GM18870 (cell line): Measurements from ENCODE around the gene CTDSP2.
"Not testable (repeated sequence)": the region's sequence is repeated elsewhere in the genome, so short reads cannot be mapped to it uniquely, and the experiment has no call there.

Source experiments
- ATAC-seq: cut with Tn5 transposase; IDR thresholded peaks from one replicate; pipeline ENCODE4 v1.9.1; 2021; ENCODE audit warnings: moderate library complexity; ENCODE audit not compliant: unreplicated experiment

Gene CTDSP2

GRCh38 chr12:57836442-57837375, 9.8 kb downstream of the CTDSP2 start:
- ATAC-seq, result peak; percentile 37

- no peak for ATAC-seq
Observed at GRCh38 chr12:57835366-57836288, 10.9 kb downstream of the CTDSP2 start.

DNA sequence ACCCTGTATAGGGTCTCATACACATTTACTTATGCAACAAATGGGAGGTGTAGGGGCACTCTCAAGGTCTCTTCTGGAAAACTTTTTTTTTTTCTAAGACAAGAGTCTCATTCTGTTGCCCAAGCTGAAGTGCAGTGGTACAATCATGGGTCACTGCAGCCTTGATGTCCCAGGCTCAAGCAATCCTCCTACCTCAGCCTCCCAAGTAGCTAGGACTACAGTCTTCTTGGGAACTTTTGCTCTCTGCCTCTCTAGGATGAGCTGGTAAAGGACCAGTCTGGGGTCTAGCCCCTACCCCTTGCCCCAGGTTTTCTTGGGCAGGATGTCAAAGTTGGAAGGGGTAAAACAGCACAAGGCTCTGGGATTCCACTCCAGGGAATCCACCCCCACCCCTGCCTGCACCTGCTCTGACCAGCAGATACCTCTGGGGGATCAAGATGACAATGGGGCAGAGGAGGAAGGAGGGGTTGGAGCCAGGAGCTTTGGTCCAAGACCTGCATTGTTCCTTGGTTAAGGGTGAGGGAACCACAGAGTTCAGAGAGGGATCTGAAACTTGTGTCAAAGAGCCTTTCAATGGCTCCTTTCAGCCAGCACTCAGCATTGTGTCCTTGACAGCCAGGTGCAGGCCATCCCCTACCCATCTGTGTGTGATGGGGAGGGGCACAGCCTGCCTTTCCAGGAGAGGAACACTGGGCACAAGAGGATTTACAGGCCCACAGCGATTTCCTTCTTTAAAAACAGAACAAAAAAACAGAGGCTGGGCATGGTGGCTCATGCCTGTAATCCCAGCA, 12.2 kb downstream of the CTDSP2 start:
- ATAC-seq, result no peak

DNA sequence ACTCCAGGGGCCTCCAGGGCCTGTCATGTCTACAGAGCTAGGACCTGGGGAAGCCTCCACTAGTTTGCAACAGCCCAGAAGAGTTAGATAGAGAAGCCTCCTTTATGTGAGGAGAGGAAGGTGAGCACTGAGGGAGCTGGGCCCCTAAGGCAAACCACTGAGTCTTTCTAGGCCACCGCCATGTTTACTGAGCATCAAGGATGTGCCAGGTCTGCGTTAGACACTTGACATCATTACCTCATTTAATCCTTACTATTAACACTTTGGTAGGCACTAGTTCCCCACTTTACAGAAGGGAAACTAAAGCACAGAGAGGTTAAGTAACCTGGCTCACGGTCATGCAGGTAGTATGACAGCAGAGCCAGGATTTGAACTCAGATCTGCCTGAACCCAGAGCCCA, 12.9 kb downstream of the CTDSP2 start:
- no peak for ATAC-seq

GRCh38 chr12:57832966-57833365, 13.6 kb downstream of the CTDSP2 start:
- no peak for ATAC-seq

DNA sequence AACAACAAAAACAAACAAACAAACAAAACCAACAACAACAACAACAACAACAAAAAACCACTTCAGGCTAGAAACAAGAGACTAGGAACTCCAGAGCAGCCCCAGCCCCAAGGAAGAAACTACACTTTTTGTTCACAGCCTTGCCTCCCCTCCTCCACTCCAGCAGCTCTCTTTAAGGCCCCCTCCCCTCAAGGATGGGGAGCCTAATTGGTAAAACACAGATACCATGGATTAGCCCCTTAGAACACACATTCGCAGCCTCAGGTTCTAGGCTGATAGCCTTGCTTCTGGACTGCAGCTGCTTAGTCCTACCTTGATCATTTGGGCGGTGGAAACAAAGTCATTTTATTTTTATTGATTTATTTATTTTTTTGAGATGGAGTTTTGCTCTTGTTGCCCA, 16.1 kb downstream of the CTDSP2 start:
- no peak for ATAC-seq

GRCh38 chr12:57829025-57829777, 17.3 kb downstream of the CTDSP2 start:
- ATAC-seq, result no peak

DNA sequence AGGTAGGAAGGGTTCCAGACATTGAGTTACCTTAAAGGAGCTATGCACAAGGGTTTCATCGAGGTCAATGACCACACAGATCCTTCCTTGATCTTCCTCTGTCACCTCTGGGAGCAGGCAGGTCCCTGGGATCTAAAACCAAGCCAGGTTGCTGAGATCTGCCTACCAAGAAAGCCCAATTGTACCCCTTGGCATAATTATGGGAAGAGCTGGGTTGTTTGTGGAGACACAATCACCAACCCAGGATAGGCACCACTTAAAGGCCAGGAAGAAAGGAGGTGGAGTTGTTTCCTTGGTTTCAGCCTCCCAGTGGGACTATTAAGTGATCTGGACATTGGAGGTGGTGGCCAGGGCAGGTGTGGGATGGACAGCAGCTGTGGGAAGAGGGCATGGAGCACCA, 19.6 kb downstream of the CTDSP2 start:
- ATAC-seq, result no peak

DNA sequence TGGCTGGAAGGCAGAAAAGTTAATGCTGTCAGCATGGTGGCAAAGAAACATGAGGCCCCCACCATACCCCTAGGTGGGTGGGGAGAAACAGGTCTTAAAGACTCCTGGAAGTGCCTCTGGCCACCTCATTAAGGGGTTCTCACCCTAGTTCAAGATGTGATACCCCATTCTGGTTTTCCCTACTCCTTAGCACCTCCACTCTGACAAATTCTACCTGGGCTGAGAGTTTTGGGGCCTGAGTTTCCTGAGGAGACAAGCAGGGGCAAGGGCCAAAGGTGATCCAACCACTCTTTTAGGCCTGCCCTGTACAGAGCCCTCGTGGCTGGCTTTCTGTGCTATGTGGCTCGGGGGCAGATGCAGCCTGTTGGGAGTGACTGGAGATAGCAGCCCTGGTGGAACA, 20.1 kb downstream of the CTDSP2 start:
- ATAC-seq, result no peak

DNA sequence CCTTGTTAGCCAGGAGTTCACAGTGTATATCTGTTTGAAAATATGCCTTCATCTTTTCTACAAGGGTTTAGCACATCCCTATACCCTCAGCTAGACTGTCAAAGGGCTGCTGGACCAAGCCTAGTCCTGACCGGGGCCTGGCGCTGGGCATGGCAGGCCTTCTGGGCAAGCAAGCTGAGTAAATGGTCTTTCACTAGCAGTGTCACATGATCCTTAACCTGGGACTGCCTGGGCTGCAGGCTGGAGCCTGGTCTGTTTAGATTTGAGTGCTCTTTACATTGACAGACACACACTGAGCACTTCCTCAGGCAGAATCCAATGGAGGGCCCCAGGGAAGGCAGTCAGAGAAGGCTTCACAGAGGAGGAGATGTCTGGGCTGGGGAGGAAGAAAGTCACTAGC, 21.1 kb downstream of the CTDSP2 start:
- ATAC-seq, result no peak

- no peak for ATAC-seq
Observed at GRCh38 chr12:57823908-57824640, 22.5 kb downstream of the CTDSP2 start.

- ATAC-seq, result no peak
Observed at GRCh38 chr12:57823131-57823907, 23.2 kb downstream of the CTDSP2 start.

DNA sequence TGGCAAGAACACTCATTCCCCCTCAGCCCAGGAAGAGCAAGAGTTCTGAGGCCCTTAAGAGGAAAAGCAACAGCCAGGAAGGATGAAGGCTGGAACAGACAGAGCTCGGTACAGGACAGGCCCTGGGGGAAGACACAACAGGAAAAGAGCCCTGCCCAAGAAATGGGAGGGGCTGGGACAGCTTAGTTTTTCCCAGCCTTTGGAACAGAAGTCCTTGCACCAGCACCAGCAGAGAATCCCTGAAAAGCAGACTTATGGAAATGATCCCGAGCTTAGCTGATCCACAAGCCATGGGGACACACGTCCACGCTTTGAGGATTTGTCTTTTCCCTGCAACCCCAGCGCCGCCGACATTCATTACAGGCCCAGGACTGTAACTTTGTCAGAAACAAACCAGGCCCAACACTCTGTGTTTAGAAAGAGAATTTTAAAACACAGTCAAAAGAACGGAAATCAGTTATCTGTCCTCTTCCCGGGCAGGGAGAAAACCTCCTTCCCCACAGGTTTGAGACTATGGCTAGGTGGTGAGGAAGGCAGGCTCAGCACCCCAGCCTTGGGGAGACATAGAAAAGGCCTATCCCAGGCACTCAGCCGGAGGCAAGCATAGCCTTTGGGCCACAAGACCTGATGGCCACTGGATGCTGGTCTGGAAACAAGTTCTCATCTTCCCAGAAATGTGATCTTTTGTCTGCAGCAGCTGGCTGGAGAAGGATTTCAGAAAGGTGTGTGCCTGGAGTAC, 24.0 kb downstream of the CTDSP2 start:
- ATAC-seq, result no peak

DNA sequence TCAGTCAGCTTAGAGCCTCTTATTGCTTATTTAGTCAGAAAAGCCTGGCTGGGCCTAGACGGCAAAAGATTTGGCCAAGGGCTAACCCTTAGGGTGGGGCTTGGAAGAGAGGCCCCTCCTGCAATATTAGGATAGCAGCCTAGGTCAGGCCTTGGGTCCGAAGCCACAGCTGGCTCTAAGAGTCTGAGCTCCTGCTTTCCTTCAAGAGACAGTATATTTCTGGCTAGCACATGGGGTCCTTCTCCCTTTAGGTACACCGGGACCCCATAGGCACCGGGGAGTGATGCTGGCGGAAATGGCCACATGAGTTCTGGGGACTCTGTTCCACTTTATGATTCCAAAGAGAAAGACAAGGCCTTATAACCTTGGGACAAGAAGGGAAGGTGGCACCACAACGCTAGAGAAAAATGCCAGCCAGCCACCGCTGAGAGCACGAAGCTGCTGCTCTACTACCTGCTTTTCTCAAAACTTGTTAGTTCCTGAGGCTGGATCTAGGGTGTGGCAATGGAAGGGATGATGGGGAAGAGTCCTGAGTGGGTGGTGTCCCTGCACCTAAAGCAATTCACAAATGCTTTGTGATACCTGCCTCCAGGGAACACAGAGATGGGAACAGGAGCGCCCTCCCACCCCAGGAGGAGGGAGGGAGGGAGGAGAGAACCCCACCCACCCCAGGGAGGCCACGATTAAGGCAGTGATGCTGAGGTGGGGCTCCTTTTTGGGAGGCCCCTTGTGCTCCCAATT, 24.9 kb downstream of the CTDSP2 start:
- ATAC-seq, result no peak

GRCh38 chr12:57821015-57821414, 25.5 kb downstream of the CTDSP2 start:
- not testable (repeated sequence) for ATAC-seq

DNA sequence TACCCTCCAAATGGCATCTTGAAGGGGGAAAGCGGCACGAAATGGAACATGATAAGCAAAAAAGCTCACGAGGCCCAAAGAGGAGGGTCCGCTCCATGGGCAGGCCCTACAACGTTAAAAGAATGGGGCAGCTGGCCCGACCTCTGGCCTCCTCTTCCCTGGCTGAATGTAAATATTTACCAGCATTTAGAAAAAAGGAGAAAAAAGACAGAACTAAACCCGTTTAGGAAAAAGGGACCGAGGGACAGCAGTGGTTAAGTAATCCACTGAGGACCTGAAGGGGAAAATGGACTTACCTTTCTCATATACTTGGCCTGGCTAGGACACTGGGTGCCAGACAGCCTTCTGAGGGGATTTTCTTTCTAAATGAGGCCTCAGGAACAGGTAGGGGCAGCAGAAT, 26.4 kb downstream of the CTDSP2 start:
- not testable (repeated sequence) for ATAC-seq

GRCh38 chr12:57817990-57818331, 28.6 kb downstream of the CTDSP2 start:
- ATAC-seq, result not testable (repeated sequence)
